Sigmoid colon (tissue), 4 donors: ENCODE data around the gene GIPR.

ENCODE experiments used
- EP300 ChIP-seq, 4 donors: sonication (generic); formaldehyde crosslinking; IDR thresholded peaks; one replicate each; pipeline ENCODE4 v1.6.1; 2017; ENCODE audit warnings: antibody characterized with exemption in 4 of 4
- POLR2A ChIP-seq, 2 donors: fragments of 450-650 bp; IDR thresholded peaks; one replicate each; pipeline ENCODE4 v1.6.1; 2016; ENCODE audit warnings: antibody characterized with exemption in 2 of 2, mild to moderate bottlenecking in 2 of 2, moderate library complexity in 2 of 2
- POLR2AphosphoS5 ChIP-seq, 4 donors: sonication (generic); formaldehyde crosslinking; IDR thresholded peaks; one replicate each; pipeline ENCODE4 v1.6.1; 2017; ENCODE audit warnings: antibody characterized with exemption in 4 of 4
- TF ChIP-seq, protein P1 (sequence below), 4 experiments: fragments of 450-650 bp in 3 of 4; fragments of 200-600 bp in 1 of 4; IDR thresholded peaks; one replicate each; pipeline ENCODE4 v1.5.1; 2016 to 2019; ENCODE audit warnings: antibody characterized with exemption in 4 of 4, mild to moderate bottlenecking in 3 of 4, moderate library complexity in 2 of 4

DNA sequence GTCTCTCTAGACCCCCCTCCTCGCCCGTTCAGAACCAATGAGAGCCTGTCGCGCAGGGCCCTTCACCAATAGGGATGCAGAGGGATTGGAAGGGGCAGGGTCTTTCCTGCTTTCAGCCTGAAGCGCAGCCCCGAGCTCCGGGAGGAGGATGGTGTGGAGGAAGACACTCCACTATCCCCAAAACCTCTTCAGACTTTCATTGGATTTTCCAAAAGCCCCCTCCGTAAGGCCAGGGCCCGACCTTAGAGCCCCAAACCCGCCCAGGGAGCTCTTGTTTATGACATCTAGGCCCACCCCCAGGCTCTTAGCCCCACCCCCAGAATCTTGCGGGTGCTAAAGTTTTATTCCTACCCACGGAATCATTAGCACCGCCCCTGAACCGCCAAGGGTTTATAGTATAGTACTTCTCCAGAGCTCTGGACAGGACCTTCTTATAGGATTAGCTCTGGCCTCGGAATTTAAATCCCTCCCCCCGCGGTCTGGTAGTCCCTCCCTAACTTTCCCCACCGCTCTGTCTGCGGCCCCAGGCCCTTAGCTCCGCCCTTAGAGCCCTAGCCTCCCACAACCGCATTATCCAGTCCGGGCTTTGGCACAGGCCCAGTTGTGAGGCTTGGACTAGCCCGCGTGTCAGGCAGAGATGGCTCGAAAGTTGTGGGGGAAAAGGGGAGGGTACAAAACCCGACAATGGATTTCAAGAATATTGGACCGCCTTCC, 22.2 kb upstream of the GIPR start:
- TF ChIP-seq, protein P1, sequence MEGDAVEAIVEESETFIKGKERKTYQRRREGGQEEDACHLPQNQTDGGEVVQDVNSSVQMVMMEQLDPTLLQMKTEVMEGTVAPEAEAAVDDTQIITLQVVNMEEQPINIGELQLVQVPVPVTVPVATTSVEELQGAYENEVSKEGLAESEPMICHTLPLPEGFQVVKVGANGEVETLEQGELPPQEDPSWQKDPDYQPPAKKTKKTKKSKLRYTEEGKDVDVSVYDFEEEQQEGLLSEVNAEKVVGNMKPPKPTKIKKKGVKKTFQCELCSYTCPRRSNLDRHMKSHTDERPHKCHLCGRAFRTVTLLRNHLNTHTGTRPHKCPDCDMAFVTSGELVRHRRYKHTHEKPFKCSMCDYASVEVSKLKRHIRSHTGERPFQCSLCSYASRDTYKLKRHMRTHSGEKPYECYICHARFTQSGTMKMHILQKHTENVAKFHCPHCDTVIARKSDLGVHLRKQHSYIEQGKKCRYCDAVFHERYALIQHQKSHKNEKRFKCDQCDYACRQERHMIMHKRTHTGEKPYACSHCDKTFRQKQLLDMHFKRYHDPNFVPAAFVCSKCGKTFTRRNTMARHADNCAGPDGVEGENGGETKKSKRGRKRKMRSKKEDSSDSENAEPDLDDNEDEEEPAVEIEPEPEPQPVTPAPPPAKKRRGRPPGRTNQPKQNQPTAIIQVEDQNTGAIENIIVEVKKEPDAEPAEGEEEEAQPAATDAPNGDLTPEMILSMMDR (IDR thresholded peaks at IDR 0.05) = no peak
- TF ChIP-seq POLR2A (IDR thresholded peaks at IDR 0.05) = no peak
- TF ChIP-seq EP300 (IDR thresholded peaks at IDR 0.05) = no peak
- no peak for TF ChIP-seq POLR2AphosphoS5 (IDR thresholded peaks at IDR 0.05)
